ENCODE measurements around the gene USP1. TPM values are rescaled to one million over a fixed set of nuclear protein-coding genes. Genes with fewer than 3 reads are reported as not detected.

Gene USP1
- total RNA-seq, 1 experiment from 2014 or later, result 64.6 TPM

DNA sequence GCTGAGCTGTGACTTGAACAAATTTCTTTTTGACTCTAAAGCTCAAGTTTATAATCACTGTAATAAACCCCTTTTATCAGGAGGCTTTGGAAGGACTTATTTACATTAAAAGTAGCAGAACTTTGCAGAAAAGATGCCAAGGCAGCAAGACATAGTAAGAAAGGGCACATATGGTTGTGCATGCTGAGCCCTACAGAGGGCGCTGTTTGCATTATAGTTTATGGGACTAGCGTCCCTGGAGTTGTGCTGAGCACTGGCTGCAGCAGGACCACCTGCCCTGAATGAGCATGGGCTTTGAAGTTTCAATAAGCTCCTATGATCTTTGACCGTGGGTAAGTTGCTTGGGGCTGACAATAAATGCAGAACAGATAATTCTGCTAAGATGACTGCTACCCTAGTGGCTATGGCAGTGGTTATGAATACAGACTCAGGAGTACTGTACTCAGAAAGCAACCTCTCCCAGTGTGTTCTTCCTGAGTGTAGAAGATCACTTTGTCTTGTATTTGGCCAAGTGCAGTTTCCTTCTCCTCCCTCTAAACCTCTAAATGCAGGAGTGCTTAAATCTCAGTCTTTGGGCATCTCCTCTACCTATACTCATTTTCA is 45.4 kb upstream of the USP1 start:
- H3K4me3 Mint-ChIP-seq, result no peak overlapping the region

More for the DNA sequence above, 45.4 kb upstream of the USP1 start:
- Mint-ChIP-seq H3K27me3 (ENCODE audit: low read depth) (peaks cover 7% of the 10 kb centered on the region), H3K36me3 (ENCODE audit: insufficient read depth in 1 of 3, low read depth in 3 of 3) (no peaks in the 10 kb centered on the region), H3K27ac (no peak overlapping the region), H3K9me3 (no peaks in the 10 kb centered on the region), H3K4me1 (peaks cover under 1 to 7% of the 10 kb centered on the region in 2 experiments)
- Histone ChIP-seq H4K5ac (ENCODE audit: insufficient read length, low read depth, low read length) (no peak overlapping the region), H3K23me2 (ENCODE audit: insufficient read length, low read depth, low read length, poor library complexity, severe bottlenecking) (no peaks in the 10 kb centered on the region), H3K18ac (ENCODE audit: insufficient read length, low read depth, low read length) (no peak overlapping the region), H3K27me3 (ENCODE audit: insufficient read depth, low read length) (no peaks in the 10 kb centered on the region), H3K79me1 (ENCODE audit: insufficient read depth, low read depth, low read length, poor library complexity, severe bottlenecking) (no peaks in the 10 kb centered on the region), H4K20me1 (ENCODE audit: control insufficient read depth, insufficient read depth, insufficient read length) (no peaks in the 10 kb centered on the region), H3K4ac (ENCODE audit: low read depth, low read length) (no peak overlapping the region), H3K14ac (ENCODE audit: insufficient read depth, low read length) (no peak overlapping the region), H3T11ph (ENCODE audit: low read length) (no peak overlapping the region), H3K23ac (ENCODE audit: insufficient read length, low read depth, low read length) (no peak overlapping the region), H3K4me2 (ENCODE audit: insufficient read depth, insufficient read length, low read length) (no peak overlapping the region), H2AFZ (ENCODE audit: low read length) (no peak overlapping the region), H2BK12ac (ENCODE audit: insufficient read length, low read depth, low read length) (no peak overlapping the region), H2BK5ac (ENCODE audit: insufficient read length, low read length) (no peak overlapping the region), H3K56ac (ENCODE audit: insufficient read length, low read depth, low read length) (no peak overlapping the region), H3K9me3 (ENCODE audit: control insufficient read depth, low read depth, low read length) (no peaks in the 10 kb centered on the region), H2AK5ac (ENCODE audit: insufficient read length, low read length) (no peak overlapping the region), H2BK15ac (ENCODE audit: low read depth, low read length) (no peak overlapping the region), H3K79me2 (ENCODE audit: insufficient read depth, low read length) (no peaks in the 10 kb centered on the region), H3K27ac (ENCODE audit: insufficient read length, low read depth, low read length) (no peak overlapping the region), H4K91ac (ENCODE audit: insufficient read length, low read depth, low read length) (no peak overlapping the region), H2BK20ac (ENCODE audit: low read depth, low read length, poor library complexity, severe bottlenecking) (no peak overlapping the region), H4K8ac (replicated peaks; ENCODE audit: insufficient read length, low read depth, low read length) (no peak overlapping the region), H2BK120ac (ENCODE audit: low read depth, low read length, poor library complexity, severe bottlenecking) (no peak overlapping the region), H3K4me1 (ENCODE audit: insufficient read depth, low read length) (no peaks in the 10 kb centered on the region), H3K9ac (ENCODE audit: extremely low read depth, insufficient read length, low read length) (no peak overlapping the region)
- TF ChIP-seq, protein P1, sequence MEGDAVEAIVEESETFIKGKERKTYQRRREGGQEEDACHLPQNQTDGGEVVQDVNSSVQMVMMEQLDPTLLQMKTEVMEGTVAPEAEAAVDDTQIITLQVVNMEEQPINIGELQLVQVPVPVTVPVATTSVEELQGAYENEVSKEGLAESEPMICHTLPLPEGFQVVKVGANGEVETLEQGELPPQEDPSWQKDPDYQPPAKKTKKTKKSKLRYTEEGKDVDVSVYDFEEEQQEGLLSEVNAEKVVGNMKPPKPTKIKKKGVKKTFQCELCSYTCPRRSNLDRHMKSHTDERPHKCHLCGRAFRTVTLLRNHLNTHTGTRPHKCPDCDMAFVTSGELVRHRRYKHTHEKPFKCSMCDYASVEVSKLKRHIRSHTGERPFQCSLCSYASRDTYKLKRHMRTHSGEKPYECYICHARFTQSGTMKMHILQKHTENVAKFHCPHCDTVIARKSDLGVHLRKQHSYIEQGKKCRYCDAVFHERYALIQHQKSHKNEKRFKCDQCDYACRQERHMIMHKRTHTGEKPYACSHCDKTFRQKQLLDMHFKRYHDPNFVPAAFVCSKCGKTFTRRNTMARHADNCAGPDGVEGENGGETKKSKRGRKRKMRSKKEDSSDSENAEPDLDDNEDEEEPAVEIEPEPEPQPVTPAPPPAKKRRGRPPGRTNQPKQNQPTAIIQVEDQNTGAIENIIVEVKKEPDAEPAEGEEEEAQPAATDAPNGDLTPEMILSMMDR (conservative IDR thresholded peaks at IDR 0.05), result peak; percentile 93
- DNase-seq, result peak; percentile 76
- no CpG with 5 or more reads among the region's 3 CpGs for WGBS (ENCODE audit: extremely low coverage, insufficient read length, low lambda C conversion rate)

Measured in H9 (cell line).